Vagina (tissue), 2 donors: ENCODE measurements around the gene KRT13. TPM values are rescaled to one million over a fixed set of nuclear protein-coding genes. Genes with fewer than 3 reads are reported as not detected.

ENCODE experiments used
- DNase-seq, 2 donors: peaks; one replicate each; pipeline ENCODE4 v3.0.0-alpha.2; 2017; ENCODE audit errors: extremely low spot score in 2 of 2
- H3K27ac ChIP-seq: fragments of 200-600 bp; sonication (generic); one replicate; pipeline ENCODE4 v1.5.1; 2019
- H3K27me3 ChIP-seq: fragments of 200-600 bp; sonication (generic); one replicate; pipeline ENCODE4 v1.5.1; 2019
- H3K36me3 ChIP-seq, 2 donors: fragments of 200-600 bp; sonication (generic); one replicate each; pipeline ENCODE4 v1.5.1; 2017 to 2019
- H3K4me1 ChIP-seq: fragments of 200-600 bp; sonication (generic); one replicate; pipeline ENCODE4 v1.5.1; 2019
- H3K4me3 ChIP-seq, 2 donors: fragments of 200-600 bp; sonication (generic); 1 replicate in 1 of 2; 2 replicates in 1 of 2; pipeline ENCODE4 v1.5.1; 2016 to 2019
- H3K9me3 ChIP-seq: fragments of 200-600 bp; sonication (generic); one replicate; pipeline ENCODE4 v1.5.1; 2019
- POLR2A ChIP-seq, 2 donors: fragments of 450-650 bp; IDR thresholded peaks; one replicate each; pipeline ENCODE4 v1.6.1; 2017; ENCODE audit warnings: antibody characterized with exemption in 2 of 2, mild to moderate bottlenecking in 2 of 2, moderate library complexity in 2 of 2
- POLR2AphosphoS5 ChIP-seq, 2 donors: sonication (generic); formaldehyde crosslinking; IDR thresholded peaks; one replicate each; pipeline ENCODE4 v1.9.0; 2017; ENCODE audit warnings: antibody characterized with exemption in 2 of 2, mild to moderate bottlenecking in 2 of 2, low read depth in 1 of 2; ENCODE audit not compliant: insufficient read depth in 1 of 2
- intact Hi-C: fragments of 100-400 bp; cut with DNase I; formaldehyde crosslinking; loops from one replicate; pipeline ENCODE4 v1.15.1; 2023
- total RNA-seq: library from RNA; depleted of rRNA; stranded (reverse); fragments of >200 nt; gene quantifications from one replicate; pipeline ENCODE4 v1.2.3, GENCODE V29; 2016
- TF ChIP-seq, protein P1 (sequence below), 3 experiments: fragments of 450-650 bp in 2 of 3; fragments of 200-600 bp in 1 of 3; sonication (generic) in 1 of 3; IDR thresholded peaks; one replicate each; pipeline ENCODE4 v1.5.1; 2017 to 2019; ENCODE audit warnings: antibody characterized with exemption in 3 of 3, mild to moderate bottlenecking in 2 of 3, moderate library complexity in 2 of 3

KRT13 gene
- total RNA-seq, 1 donor from 2014 or later = 10,968 TPM

DNA sequence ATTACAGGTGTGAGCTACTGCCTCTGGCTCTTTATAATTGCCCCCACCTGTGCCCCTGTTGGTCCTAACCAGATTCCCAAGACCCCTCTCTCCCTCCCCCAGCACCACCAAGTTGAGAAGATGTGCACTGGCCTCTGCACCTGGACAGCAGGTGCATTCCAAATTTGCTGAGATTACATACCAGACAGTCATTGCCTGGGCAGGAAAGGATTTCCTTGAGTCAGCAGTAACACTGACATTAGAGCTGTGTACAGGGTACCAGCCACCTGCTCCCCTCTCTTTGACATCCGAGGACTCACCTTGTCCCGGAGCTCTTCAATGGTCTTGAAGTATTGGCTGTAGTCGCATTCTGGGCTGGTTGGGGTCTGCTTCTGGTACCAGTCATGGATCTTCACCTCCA is 12.6 kb upstream of the KRT13 start:
- intact Hi-C loops = no loop called here

DNA sequence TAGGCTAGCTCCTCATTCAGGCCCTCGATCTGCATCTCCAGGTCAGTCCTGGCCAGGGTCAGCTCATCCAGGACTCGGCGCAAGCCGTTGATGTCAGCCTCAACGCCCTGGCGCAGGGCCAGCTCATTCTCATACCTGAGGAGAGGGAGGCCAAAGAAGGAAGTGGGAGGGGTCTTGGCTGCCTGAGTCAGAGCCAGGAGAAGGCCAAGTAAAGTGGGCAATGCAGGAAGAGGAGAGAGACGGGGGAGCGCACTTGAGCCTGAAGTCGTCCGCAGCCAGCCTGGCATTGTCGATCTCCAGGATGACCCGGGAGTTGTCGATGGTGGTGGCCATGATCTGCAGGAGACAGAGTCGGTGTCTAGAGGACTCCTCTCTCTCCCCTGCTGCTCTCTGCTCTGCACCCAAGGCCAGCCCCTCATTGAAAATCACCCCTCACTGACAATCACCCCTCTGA is 11.4 kb upstream of the KRT13 start:
- H3K27ac ChIP-seq = peak overlapping the region; percentile 10
- no peak for DNase-seq
- TF ChIP-seq POLR2AphosphoS5 (IDR thresholded peaks at IDR 0.05; ENCODE audit: insufficient read depth in 1 of 2, low read depth in 1 of 2) = no peak
- no peak for TF ChIP-seq POLR2A (IDR thresholded peaks at IDR 0.05)
- TF ChIP-seq, protein P1, sequence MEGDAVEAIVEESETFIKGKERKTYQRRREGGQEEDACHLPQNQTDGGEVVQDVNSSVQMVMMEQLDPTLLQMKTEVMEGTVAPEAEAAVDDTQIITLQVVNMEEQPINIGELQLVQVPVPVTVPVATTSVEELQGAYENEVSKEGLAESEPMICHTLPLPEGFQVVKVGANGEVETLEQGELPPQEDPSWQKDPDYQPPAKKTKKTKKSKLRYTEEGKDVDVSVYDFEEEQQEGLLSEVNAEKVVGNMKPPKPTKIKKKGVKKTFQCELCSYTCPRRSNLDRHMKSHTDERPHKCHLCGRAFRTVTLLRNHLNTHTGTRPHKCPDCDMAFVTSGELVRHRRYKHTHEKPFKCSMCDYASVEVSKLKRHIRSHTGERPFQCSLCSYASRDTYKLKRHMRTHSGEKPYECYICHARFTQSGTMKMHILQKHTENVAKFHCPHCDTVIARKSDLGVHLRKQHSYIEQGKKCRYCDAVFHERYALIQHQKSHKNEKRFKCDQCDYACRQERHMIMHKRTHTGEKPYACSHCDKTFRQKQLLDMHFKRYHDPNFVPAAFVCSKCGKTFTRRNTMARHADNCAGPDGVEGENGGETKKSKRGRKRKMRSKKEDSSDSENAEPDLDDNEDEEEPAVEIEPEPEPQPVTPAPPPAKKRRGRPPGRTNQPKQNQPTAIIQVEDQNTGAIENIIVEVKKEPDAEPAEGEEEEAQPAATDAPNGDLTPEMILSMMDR (IDR thresholded peaks at IDR 0.05) = no peak
- H3K4me3 ChIP-seq = peak overlapping the region in 1 of 2 donors; percentile 42
- H3K36me3 ChIP-seq = no peaks in the 10 kb centered on the region
- no peaks in the 10 kb centered on the region for H3K27me3 ChIP-seq
- intact Hi-C loops = no loop called here
- H3K9me3 ChIP-seq = no peaks in the 10 kb centered on the region
- H3K4me1 ChIP-seq = peaks cover 9% of the 10 kb centered on the region

More for the DNA sequence above, 12.6 kb upstream of the KRT13 start:
- no peak for DNase-seq
- TF ChIP-seq POLR2A (IDR thresholded peaks at IDR 0.05) (no peak), POLR2AphosphoS5 (IDR thresholded peaks at IDR 0.05; ENCODE audit: insufficient read depth in 1 of 2, low read depth in 1 of 2) (no peak)
- Histone ChIP-seq H3K4me1 (peaks cover 21% of the 10 kb centered on the region), H3K36me3 (no peaks in the 10 kb centered on the region), H3K9me3 (no peaks in the 10 kb centered on the region), H3K27ac (no peak overlapping the region), H3K4me3 (peak overlapping the region in 1 of 2 donors; percentile 42), H3K27me3 (no peaks in the 10 kb centered on the region)

DNA sequence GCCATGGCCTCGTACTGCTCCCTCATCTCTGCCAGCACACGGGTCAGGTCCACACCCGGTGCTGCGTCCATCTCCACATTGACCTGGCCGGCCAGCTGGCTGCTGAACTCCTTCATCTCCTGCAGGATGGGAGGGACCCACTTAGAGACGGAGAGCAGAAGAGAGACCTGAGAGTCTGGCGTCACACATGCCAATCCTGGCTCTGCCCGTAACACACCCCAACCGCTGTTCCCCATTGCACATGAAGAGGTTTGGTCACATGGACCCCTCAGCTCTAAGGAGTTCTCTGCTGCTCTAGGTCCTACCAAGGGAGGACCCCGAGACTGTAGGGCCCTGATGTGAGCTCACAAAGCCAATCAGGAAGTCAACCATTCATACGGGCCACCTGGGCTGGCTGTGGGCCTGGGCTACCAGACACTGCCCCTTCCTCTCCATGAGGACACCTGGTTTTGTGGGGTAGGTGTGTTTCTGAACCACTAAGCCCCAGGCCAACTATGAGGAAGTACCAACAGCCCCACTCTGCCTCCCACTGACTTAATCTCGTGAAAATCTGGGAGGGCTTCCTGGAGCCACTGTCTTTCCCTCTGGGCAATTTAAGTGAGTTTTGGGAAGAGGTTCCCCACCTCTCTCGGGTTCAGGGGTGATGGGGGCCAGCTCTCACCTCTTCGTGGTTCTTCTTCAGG is 10.9 kb upstream of the KRT13 start:
- intact Hi-C loops = no loop called here
- TF ChIP-seq POLR2A (IDR thresholded peaks at IDR 0.05) (no peak), POLR2AphosphoS5 (IDR thresholded peaks at IDR 0.05; ENCODE audit: insufficient read depth in 1 of 2, low read depth in 1 of 2) (no peak)
- TF ChIP-seq, protein P1 (IDR thresholded peaks at IDR 0.05) = no peak
- peaks cover 4% of the 10 kb centered on the region for H3K4me1 ChIP-seq
- H3K27ac ChIP-seq = peak overlapping the region; percentile 12
- no peaks in the 10 kb centered on the region for H3K36me3 ChIP-seq
- peak overlapping the region in 1 of 2 donors; percentile 42 for H3K4me3 ChIP-seq
- no peaks in the 10 kb centered on the region for H3K9me3 ChIP-seq
- H3K27me3 ChIP-seq = no peaks in the 10 kb centered on the region
- DNase-seq = no peak

DNA sequence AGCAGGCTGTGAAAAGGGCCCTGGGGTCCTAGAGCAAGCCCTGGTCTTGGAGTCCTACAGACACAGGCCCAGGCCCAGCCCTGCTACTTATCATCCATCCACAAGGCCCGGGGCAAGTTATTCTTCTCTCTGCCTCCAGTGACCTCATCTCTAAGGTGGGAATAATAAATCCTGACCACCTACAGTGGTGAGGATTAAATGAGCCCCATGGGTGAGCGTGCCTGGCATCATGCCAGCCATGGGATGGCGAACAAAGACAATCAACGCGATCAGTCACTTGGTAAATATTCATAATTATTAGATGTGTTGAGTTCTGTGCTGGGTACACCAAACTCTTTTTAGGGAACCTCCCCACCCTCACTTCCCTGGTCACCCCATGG is 7.7 kb upstream of the KRT13 start:
- no peaks in the 10 kb centered on the region for H3K9me3 ChIP-seq
- intact Hi-C loops = no loop called here
- H3K4me3 ChIP-seq = no peak overlapping the region
- H3K4me1 ChIP-seq = peaks cover 3% of the 10 kb centered on the region
- no peak for DNase-seq
- TF ChIP-seq POLR2AphosphoS5 (IDR thresholded peaks at IDR 0.05; ENCODE audit: insufficient read depth in 1 of 2, low read depth in 1 of 2) = no peak
- TF ChIP-seq, protein P1 (IDR thresholded peaks at IDR 0.05) = no peak
- no peak for TF ChIP-seq POLR2A (IDR thresholded peaks at IDR 0.05)
- H3K27me3 ChIP-seq = no peaks in the 10 kb centered on the region
- H3K36me3 ChIP-seq = no peaks in the 10 kb centered on the region
- peak overlapping the region; percentile 13 for H3K27ac ChIP-seq

GRCh38 chr17:41512546-41513167 is 7.2 kb upstream of the KRT13 start:
- no peak for DNase-seq
- intact Hi-C loops = no loop called here
- no peaks in the 10 kb centered on the region for H3K9me3 ChIP-seq
- TF ChIP-seq POLR2AphosphoS5 (IDR thresholded peaks at IDR 0.05; ENCODE audit: insufficient read depth in 1 of 2, low read depth in 1 of 2) (no peak), POLR2A (IDR thresholded peaks at IDR 0.05) (no peak)
- TF ChIP-seq, protein P1 (IDR thresholded peaks at IDR 0.05) = no peak
- no peak overlapping the region for H3K27ac ChIP-seq
- H3K36me3 ChIP-seq = no peaks in the 10 kb centered on the region
- peaks cover 8% of the 10 kb centered on the region for H3K4me1 ChIP-seq
- H3K4me3 ChIP-seq = no peak overlapping the region
- H3K27me3 ChIP-seq = no peaks in the 10 kb centered on the region
